LNCaP clone FGC (cell line): ENCODE measurements around the gene MEGF6.

Experiments
- DNase-seq: peaks from one replicate; pipeline ENCODE4 v3.0.0-alpha.2; 2011; ENCODE audit warnings: low read depth
- H3K4me3 ChIP-seq: 2 replicates; pipeline ENCODE4 v1.5.1; 2011; ENCODE audit warnings: mild to moderate bottlenecking, low read depth, low read length, control low read depth
- TF ChIP-seq, protein P1 (sequence below): IDR thresholded peaks from 2 replicates; pipeline ENCODE4 v1.5.1; 2012; ENCODE audit warnings: mild to moderate bottlenecking; ENCODE audit not compliant: control insufficient read depth, insufficient read depth; ENCODE audit errors: extremely low read depth

MEGF6 gene

DNA sequence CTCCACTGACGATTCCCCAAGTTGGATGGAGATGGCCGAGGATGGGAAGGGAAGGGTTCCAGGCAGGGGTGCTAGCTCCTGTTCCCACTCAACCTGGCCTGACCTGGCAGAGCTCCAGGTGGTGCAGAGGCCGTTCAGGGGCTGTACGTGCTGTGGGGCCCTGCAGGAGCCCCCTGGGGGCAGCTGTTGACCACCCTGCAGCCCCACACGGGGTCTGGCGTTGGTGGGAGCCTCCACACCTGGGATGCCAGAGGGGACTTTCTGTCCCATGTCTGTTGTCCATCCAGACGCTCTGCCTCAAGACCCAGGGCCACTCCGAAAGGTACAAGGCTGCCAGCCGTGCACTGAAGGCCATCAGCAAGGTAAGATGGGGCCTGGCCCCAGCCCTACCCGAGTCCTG is 136.9 kb downstream of the MEGF6 start:
- DNase-seq = no peak
- H3K4me3 ChIP-seq = no peak overlapping the region
- TF ChIP-seq, protein P1, sequence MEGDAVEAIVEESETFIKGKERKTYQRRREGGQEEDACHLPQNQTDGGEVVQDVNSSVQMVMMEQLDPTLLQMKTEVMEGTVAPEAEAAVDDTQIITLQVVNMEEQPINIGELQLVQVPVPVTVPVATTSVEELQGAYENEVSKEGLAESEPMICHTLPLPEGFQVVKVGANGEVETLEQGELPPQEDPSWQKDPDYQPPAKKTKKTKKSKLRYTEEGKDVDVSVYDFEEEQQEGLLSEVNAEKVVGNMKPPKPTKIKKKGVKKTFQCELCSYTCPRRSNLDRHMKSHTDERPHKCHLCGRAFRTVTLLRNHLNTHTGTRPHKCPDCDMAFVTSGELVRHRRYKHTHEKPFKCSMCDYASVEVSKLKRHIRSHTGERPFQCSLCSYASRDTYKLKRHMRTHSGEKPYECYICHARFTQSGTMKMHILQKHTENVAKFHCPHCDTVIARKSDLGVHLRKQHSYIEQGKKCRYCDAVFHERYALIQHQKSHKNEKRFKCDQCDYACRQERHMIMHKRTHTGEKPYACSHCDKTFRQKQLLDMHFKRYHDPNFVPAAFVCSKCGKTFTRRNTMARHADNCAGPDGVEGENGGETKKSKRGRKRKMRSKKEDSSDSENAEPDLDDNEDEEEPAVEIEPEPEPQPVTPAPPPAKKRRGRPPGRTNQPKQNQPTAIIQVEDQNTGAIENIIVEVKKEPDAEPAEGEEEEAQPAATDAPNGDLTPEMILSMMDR = no peak

DNA sequence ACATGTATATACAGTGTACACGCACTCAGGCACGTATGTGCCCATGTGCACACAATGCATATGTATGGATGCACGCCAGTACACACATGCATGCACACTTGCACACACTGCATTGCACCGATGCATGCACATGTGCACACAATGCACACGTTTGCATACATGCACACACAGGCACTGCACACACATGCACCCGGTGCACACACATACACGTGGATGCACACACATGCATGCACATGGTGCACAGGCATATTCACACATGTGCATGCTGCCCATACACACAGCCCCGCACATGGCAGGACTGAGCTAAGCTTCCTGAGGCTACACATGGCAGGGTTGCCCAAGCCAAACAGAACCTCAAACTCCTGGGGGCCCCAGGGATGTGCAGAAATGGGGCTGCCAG is 137.3 kb downstream of the MEGF6 start:
- DNase-seq = no peak
- TF ChIP-seq, protein P1 = no peak
- no peak overlapping the region for H3K4me3 ChIP-seq

DNA sequence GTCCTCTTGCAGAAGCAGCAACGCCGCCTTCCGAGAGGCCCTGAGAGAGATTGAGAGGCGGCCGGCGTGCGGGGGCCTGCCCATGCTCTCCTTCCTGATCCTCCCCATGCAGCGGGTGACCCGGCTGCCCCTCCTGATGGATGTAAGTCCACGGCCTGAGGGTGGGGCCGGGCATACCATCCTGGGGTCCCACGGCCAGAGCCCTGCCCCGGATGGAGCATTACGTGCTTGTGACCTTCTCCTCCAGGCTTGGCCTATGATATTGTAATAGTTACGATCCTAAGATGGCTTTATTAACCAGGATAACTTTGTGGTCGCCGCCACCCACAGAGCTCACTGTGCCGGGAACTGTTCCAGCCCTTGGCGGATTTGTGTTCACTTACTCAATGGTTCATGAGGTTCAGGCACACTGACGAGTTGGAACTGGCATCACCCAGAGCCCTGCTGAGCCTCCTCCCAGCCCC is 137.9 kb downstream of the MEGF6 start:
- DNase-seq = no peak
- no peak overlapping the region for H3K4me3 ChIP-seq
- TF ChIP-seq, protein P1 = no peak

DNA sequence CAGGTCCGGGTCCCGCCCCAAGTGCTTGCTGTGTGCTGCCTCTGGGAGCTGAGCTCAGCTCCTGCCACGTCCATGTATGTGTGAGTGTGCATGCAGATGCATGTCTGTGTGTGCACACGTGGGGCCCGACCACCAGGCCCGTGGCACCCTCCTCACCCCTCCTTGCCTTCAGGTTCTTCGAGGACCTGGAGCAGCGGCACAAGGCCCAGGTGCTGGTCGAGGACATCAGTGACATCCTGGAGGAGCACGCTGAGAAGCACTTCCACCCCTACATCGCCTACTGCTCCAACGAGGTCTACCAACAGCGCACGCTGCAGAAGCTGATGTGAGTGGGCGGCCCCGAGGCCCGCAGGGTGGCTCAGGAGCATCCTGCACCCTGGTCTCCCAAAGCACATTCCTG is 138.4 kb downstream of the MEGF6 start:
- TF ChIP-seq, protein P1 = no peak
- no peak overlapping the region for H3K4me3 ChIP-seq
- DNase-seq = no peak

DNA sequence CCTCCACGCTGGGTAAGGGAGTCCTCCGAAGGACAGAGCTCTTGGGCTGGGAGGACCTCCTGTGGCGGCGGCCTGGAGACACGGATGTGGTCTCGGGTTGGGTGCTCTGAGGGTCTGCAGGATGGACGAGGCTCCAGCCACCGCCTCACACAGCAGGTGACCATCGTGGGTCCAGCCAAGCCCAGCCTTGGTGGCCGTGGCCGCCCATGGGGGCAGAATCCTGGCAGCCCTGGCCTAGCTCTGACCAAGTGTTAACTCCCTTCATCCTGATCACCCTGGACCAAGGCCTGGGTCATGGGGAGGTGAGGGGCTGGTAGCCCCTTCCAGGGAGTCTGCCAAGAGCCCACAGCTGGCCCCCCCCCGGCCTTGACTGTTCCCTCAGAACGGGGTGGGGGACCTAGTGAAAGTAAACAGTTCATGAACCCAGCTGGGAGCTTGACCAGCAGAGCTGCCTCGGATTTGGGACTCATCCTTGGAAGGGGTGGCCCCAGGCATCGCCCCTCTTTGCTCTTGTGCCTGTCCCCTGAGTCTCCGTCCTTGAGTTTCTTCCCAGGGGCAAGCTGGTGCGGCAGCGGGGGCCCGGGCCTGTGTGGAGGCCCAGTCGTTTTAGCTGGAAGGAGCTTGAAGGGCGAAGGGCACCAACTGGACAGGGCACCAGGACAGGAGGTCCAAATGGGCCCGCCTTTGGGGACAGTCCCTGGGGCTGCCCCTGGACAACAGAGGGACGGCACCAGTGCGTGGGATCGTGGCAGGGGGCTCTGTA is 139.0 kb downstream of the MEGF6 start:
- no peak overlapping the region for H3K4me3 ChIP-seq
- TF ChIP-seq, protein P1 = no peak
- no peak for DNase-seq

DNA sequence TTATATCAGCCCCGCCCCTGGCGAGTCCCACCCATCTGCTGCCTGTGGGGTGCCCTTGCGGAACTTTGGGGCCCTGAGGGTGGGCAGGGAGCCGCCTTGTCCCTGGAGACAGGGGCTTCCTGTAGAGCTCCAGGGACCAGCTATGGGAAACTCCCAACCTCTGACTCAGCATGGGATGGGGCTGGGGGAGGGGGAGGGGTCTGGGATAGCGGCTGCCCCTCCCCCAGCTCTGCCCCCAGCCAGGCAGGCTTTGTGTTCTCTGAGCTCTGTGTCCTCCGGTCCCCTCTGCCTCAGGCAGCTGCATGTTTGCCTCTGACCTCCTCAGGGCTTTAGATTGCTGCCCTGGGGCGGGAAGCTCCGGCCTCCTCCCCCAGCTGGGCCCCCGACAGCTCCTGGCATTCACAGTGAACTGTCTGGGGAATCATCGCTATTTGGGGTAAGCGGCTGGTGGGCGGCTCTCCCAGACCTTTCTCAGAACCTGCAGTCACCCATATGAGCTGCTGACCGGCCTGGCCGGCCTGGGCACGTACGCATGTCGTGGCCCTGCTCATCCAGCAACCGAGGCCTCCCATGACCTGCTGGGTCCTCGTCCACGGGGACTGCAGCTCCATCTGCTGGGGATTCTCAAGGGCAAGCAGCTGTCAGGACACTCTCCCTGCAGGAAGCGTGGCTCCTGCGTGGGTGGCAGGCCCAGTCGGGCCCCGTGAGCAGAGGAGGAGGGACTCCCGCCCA is 139.8 kb downstream of the MEGF6 start:
- no peak for DNase-seq
- TF ChIP-seq, protein P1 = no peak
- H3K4me3 ChIP-seq = no peak overlapping the region
